B cell (primary cell): ENCODE measurements around the gene EXOC6B.

Experiments
- EZH2 ChIP-seq: IDR thresholded peaks from 2 replicates; pipeline ENCODE4 v1.6.1; 2012; ENCODE audit warnings: borderline replicate concordance, low read depth, mild to moderate bottlenecking, moderate library complexity, low read length; ENCODE audit not compliant: insufficient read depth, poor library complexity, severe bottlenecking
- TF ChIP-seq, protein P1 (sequence below): fragments of 200-600 bp; IDR thresholded peaks from one replicate; pipeline ENCODE4 v1.8.0; 2022; ENCODE audit warnings: antibody characterized with exemption, mild to moderate bottlenecking

DNA sequence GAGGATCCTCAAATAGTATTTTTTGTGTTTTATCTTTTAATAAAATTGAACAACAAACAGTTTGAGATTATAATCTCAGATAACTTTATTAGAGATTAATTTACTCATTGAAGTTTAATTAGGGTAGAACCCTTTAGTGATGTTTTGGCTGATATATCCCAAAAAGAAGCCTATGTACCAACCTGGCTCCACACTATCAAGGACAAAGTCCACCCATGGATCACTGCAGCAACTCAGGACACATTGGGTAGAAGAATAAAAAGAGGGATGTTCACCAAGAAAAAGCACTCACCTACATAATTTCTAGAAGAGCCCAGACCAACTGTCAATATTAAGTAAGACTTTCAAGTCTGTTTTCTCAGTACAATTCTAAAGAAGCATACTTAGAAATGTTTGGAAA is 112.9 kb downstream of the EXOC6B start:
- TF ChIP-seq, protein P1, sequence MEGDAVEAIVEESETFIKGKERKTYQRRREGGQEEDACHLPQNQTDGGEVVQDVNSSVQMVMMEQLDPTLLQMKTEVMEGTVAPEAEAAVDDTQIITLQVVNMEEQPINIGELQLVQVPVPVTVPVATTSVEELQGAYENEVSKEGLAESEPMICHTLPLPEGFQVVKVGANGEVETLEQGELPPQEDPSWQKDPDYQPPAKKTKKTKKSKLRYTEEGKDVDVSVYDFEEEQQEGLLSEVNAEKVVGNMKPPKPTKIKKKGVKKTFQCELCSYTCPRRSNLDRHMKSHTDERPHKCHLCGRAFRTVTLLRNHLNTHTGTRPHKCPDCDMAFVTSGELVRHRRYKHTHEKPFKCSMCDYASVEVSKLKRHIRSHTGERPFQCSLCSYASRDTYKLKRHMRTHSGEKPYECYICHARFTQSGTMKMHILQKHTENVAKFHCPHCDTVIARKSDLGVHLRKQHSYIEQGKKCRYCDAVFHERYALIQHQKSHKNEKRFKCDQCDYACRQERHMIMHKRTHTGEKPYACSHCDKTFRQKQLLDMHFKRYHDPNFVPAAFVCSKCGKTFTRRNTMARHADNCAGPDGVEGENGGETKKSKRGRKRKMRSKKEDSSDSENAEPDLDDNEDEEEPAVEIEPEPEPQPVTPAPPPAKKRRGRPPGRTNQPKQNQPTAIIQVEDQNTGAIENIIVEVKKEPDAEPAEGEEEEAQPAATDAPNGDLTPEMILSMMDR, result no peak
- no peak for TF ChIP-seq EZH2
